Stimulated activated CD8-positive, alpha-beta memory T cell treated with anti-CD3 and anti-CD28 coated beads, Interleukin-15, amount 100 ng/mL, for 1 hour (primary cell): Measurements from ENCODE around the gene DNASE1L2.

Experiments used
- DNase-seq: peaks from one replicate; pipeline ENCODE4 v3.0.0-alpha.2; 2020; ENCODE audit warnings: low read depth

The DNASE1L2 gene

DNA sequence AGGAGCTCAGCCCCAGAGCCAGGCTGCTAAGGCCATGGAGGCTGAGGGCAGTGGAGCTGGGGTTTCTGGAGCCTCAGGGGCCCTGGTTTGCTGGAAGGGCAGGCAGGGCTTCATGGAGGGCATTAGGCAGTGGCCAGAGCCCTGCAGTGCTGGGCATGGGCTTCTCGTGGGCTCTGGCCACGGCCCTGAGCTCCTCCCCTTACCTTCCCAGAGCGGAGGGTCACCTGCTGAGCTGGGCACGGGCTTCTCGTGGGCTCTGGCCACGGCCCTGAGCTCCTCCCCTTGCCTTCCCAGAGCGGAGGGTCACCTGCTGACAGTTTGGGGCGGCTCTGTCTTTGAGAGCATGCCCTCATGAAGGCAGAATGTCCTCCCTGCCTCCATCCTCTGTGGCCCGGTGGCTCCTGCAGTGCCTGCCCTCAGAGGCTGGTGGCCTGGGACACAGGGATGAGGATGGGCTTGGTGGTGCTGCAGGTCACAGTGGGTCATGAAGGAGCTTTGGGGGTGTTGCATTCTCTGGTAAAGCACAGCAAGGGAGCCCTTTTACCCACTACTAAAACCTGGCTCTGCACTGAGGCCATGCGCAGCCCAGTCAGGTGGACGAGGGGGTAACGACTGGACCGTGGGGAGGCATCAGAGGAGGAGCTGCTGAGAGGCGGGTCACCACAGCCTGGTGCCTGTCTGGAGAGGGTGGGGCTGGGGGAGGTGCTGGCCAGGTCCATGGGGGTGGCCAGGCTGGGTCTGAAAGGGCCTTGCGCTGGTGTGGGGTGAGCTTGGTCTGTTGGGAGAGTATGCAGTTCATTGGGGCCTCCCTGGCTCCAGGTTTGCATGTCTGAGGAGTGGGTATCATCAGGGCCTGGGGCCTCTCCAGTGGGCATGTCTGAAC lies 34.6 kb downstream of the DNASE1L2 start:
- DNase-seq: no peak

DNA sequence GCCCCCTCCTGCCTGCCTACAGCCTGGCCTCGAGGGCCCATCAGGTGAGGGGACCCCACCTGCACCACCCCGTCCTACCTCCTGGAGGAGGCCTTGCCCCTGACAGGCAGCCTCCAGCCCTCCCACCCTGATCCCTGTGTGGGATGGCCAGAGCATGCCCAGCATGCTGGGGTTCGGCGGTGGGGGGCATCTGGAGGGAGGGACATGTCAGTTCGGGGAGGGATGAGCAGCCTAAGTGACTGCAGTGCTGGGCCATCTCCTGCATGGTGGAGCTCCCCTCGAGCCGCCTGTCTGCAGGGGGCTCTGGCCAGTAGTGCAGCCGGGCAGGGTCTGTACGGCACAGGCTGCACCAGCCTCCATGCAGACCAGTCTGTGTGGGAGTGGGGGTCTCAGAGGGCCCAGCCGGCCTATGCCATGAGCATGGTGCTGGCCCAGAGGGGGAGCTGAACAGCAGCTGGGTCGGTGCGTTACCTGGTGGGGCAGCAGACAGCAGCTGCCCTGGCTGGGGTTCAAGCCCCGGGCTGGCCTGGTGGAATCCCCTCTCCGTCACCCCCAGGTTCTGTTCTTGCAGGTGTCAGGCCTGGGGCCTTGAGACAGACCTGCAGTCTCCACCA lies 35.7 kb downstream of the DNASE1L2 start:
- DNase-seq: no peak

DNA sequence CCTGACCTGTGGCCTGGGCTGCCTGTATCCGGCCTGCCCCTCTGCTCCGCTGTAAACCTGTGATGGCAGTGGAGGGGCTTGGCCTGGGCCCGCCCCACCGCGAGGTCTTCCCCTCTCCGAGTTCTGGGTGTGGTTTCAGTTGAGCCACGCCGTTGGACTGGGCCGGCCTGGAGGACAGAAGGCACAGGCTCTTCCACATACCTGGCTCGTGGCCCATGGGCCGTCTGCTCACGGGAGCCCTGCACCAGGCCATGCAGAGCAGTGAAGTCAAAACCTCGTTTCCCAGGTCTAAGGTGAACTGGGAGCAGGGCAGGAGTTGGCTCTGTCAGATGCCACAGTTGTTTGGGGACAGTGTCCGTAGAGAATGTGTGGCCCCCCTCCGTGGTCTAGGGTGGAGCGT lies 37.2 kb downstream of the DNASE1L2 start:
- no peak for DNase-seq

DNA sequence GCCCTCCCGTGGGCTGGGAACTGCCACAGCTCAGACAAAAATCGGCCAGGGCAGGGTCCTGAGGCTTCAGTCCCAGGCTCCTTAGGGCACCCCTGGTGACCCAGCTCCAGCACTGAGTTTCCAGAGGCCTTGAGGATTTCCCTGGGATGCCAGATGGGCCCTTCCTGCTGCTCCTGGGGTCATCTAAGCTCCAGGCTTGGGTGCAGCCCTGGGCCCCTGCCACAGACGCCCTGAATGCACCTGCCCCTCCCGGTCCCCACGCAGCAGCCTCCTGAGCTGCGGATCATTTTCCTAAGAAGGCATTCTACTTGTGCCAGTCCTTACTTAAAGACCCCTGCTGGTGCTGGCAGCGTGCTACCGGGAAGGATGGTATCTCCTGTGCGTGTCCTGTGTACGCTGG lies 37.7 kb downstream of the DNASE1L2 start:
- DNase-seq: no peak

DNA sequence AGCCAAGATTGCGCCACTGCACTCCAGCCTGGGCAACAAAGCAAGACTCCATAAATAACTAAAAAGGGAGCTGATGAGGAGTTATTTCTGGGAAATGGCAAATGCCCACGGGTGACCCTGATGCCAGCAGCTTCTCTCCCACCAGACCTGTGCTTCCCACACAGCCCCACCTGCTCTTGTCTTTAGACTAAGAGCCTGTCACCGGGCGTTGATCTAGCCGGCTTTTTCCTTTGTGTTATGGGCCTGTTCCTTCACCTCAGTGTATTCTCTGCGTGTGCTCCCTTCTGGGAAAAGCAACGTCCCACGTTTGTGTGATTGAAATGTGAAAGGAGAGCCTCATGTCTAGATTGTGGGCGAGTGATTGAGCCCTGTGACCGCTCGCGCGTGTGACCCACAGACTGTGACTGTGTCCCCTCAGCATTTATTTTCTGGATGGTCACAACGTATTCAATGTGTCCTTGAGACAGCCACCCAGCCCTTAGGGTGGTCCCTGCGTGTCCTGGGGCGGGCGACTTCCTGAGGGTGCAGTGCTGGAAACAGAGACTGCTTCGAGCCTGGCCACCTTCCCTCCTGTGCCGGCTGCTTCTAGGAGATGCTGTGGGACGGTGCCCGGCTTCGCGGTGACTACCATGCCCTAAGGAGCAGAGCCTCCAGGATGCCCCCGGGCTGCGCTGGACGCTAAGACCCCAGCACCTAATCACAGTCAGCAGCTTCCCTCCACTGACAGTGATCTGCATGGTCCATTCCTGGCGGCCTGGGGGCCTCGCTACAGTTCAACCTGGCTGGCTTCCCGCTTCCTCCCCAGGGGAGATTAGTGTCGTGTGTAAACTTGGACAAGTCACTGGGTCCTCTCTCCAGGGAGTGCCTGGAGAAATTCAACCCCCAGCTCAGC lies 39.5 kb downstream of the DNASE1L2 start:
- no peak for DNase-seq

DNA sequence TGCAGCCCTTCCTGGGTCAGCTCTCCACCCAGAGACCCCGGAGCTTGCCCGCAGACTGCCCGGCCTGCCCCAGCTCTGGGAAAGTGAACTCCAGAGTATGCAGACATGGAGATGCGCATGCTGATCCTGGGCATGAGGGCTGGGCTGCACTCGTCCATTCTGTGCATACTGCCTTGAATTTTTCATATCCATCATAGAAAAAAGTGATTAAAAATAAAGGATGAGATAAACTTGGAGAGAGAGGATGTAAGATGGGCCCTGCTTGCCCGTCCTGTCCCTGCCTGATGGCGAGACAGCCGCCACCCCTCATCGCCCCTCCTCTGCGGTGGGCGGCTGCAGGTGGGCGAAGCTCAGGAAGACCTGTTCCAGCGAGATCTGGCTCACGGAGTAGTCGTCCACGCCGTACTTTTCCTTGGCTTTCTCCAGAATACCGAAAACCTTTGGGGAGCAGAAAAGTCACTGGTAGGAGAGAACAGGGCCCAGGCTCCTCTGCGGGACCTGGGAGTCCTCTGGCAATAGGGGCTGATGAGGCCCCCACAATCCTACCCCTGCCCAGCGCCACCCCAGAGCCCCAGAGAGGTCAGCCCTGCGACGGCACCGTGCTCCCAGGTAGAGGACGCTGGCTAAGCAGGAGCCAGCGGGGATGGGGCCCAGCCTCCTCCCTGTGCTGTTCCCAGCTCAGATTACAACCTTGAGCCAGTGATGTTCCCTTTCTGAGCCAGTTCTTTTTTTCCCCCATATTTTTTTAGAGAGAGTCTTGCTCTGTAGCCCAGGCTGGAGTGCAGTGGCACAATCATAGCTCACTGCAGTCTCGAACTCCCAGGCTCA lies 40.3 kb downstream of the DNASE1L2 start:
- DNase-seq: no peak

DNA sequence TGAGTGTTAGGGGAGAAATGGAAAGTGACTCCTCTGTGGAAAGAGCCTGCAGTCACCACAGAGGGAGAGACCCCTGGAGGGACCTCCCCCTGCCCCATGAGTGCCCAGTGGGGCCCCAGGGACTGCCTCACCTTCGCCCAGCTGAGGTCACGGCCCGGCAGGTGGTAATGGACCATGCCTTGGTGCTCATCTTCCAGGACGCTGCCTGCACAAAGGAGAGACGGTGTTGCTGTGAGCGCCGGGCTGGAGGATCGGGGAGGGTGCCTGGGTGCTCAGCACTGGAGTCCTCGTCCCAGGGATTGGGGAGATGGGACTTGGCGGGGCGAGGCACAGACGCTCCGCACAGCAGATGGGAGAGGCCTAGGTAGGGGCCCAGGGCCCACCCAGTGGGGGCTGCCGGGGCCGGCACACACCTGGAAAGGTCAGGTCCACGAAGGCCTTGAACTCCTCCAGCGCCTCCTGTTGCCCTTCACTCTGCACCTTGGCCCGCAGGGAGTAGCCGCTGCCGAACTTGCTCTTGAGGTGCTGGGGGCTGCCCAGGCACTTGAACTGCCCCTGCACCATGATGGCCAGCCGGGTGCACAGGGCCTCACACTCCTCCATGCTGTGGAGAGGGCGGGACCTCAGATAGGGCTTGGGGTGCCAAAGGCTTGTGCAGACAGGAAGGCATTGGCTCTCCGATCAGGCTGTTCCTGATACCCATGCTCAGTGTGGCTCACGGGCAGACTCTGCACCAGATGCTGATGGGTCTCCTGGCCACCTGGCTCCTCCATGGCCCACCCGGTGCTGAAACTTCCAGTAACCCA lies 41.4 kb downstream of the DNASE1L2 start:
- no peak for DNase-seq

DNA sequence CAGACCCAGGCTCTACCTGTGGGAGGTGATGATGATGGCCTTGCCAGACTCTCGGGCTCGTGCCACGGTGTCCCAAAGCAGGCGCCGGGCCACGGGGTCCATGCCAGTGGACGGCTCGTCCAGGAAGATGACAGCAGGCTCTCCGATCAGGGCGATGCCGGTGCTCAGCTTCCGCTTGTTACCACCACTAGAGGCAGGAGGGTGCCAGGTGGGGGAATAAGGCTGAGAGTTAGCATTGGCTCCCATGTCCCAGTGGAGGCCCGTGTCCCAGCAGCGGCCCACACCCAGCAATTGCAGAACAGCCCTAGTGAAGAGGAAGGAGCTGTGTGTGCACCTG lies 42.0 kb downstream of the DNASE1L2 start:
- no peak for DNase-seq

DNA sequence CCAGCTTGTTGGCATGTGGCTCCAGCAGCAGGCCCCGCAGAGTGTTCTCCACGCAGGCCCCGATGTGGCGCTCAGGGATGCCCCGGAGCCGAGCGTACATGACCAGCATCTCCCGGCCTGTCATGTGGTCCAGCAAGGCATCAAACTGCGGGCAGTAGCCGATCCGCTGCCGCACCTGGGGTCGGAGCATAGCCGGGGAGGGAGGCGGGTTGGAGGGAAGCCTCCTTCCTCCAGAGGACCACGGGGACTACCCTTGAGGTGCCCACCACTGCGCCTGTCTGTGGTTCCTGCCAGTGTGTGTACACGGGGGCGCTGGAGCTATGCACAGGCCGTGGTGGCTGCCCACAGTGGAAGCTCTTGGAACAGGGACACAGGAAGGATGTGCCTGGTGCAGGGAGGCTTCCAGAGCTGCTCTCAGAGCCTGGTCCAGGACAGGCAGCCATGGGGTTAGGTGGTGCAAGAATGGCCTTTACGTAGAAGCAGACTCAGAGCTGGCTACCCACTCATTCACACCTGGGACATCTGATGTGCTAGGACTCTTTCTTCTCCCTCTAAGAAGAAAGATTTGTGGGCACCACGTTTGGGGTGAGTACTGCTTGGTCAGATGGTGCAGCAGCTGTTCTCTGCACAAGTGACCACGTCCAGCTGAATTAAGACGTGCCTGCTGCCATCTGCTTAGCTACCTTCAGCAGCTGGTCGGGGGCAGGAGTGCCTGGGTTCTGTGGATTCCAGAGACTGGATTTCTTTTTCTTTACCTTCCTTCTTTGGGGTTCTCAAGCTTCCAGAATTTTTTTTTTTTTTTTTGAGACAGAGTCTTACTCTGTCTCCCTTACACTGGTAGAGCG lies 42.9 kb downstream of the DNASE1L2 start:
- DNase-seq: no peak

DNA sequence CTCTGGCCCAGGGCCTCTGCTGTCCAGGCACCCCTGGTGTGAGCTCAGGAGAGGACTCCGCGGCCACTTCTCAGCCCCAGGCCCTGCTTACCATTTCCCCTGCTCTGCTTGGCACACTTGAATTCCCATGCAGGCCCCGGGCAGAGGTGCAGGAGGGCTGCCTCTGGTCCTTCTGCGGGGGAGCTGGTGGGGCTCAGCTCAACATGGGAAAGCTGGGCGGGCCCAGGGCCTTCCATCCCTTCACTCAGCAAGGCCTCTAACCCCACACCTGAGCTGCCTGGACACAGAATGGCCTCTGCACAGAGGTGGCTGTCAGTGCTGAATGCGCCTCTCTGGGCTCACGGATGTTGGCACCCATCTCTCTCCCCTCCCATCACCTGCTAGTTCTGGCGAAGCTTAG lies 44.2 kb downstream of the DNASE1L2 start:
- no peak for DNase-seq

DNA sequence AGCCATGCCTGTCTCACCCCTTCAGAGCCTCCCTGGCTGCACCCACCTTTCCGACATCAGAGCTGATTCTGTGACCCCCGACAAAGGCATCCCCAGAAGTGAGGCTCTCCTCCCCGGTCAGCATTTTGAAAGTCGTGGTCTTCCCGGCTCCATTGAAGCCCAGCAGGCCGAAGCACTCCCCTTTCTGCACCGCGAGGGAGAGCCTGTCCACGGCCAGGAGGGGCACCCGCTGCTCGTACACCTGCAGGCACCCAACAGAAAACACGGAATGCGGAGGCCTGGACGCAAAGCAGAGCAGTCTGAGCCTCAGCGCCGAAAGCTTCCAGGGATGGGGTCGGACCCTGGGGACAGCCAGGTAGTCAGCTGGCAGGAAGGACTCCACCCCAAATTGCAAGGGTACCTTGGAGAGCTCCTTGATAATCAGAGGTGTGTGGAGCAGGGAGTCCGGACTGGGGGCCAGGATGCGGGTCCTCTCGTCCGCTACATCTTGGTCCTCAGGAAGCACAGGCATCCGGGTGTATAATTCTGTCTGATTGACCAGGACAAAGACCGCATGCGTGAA lies 44.8 kb downstream of the DNASE1L2 start:
- no peak for DNase-seq

DNA sequence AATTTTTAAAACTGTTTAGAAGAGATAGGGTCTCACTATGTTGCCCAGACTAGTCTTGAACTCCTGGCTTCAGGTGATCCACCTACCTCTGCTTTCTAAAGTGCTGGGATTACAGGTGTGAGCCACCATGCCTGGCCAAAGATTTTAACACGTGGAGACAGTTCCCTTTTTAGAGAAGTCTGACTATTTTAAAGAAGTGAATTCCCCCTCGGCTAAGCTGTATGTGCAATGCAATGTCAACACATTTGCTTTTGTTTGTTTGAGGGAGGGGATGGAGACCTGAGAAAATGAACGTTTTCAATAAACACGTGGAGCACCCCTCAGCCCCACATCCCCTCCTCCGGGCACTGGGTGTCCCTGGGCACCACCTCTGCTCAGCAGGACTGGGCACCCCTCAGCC lies 46.0 kb downstream of the DNASE1L2 start:
- DNase-seq: no peak

DNA sequence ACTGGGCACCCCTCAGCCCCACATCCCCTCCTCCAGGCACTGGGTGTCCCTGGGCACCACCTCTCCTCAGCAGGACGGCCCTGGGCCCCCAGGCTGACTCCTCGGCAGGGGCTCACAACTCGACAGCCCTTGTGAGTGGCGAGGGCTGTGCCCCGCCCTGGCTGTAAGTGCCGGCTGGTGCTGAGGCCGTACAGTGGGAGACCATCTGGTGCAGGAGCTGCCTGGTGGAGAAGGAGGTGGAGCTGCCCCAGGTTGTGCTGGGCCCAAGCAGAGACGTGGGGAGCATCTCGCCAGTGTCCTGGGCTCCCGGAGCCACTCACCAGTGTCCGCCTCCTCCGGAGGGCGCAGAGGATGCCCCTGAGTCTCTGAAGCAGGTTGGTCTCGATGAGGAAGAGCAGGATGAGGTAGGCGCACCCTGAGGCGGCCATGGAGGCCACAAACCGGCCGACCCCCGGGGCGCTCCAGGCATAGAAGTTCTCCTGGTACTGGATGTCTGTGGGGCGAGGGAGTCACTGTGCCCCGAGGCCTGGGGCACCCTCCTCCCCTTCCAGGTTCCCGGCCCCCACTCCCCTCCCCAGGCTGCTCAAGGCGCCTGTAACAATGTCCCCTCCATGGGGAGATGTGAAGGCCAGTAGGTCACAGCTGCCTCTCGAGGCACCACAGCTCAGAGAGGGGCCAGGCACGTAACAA lies 46.8 kb downstream of the DNASE1L2 start:
- no peak for DNase-seq

DNA sequence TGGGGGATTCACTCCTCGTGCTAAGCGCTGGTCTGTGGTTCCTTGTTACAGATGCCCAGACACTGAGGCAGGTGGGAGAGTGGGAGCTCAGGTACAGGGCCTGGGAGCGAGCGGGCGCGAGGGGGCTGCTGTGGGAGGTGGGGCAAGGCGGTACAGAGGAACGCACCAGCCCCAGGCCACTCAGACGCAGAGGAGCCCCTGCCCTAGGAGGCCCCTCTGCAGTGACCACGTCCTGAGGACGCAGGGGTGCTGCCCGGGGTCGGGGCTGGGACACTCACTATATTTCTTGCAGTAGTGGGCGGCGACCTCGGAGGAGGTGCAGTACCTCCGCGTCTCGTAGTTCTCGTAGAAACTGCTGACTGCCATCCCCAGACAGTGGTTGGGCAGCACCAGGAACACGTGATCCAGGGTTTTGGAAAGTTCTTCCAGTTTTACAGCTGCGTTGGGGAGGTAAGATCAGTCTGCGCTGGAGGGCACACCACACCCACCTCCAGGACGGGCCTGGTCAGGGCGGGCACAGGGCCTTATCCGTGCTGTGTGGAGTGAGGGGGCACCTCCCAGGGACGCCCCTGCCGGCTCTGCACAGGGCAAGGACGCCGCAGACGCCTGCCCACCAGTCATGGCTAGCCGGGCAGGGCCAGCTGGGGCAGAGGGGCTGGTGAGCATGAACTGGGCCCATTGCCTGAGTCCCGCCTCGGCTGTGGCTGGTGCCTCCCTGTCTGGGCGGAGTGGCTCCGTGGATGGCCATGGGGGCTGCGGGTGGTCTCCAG lies 47.9 kb downstream of the DNASE1L2 start:
- DNase-seq: no peak

DNA sequence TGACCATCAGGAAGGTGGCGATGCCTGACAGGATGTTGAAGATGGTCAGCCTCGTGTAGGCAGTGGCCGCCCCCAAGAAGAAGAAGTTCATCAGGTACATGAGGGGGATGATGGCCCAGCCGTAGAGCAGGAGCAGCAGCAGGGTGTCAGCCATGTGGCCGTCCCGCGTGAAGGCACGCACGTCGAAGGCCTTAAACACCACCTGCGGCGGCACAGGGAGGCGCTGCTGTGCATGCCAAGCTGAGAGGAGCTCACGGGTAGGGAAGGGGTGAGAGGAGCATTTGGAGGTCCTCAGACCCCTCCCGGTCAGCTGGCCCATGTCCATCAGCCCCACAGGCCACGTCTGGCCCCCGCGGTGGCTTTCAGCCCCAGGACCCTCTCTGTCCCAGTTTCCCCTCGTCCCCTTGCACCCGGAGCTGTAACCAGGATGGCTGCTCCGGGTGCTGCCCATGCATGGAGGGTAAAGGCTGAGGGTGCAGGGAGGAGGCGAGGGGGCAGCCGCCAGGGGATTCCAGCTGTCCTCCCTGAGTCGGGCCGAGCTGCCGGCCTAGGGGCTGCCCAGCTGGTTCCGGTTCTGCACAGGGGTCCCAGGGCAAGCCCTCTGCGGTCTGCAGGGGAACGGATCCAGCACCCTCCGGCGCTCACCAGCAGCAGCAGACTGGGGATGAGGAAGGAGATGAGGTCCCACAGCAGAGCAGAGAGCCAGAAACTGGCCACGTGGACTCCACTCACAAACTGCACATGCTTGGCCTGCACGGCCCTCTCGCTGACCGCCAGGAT lies 48.7 kb downstream of the DNASE1L2 start:
- DNase-seq: no peak

DNA sequence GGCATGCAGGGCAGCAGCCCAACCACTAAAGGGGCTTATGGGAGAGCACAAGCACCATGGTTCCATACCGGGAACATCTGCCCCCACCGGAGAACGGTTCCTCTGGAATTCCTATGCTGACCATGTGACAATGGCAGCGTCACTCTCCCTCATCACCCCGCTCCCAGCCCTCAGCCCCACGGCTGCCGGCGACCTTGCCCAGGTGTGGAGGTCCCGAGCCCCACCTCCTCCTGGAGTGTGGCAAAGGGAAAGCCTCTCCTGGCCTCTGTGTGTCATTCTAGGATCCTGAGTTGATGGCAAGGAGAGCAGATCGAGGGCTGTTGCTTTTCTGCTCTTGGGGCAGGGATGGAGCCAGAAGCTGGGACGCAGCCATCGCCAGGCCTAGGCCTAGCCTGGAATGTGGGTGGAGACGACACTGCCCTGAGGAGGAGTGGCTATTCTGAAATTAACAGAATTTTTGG lies 49.5 kb downstream of the DNASE1L2 start:
- DNase-seq: no peak

DNA sequence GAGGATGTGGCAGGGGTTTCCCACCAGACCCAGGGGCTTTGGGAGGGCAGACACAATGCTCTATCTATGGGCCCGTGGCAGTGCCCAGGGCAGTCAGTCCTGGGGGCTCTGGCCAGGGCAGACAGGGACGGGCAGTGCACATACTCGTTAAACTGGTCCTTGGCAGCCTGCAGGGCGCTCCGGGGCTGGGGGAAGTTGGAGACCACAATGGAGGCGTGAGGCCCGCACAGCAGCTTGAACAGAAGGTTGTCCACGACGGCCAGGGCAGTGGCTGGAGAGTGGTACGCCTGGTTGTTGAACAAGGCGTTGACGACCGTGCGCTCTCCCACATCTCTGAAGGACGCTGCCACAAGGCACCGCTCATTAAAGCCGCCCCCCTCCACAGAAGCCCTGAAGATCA lies 50.3 kb downstream of the DNASE1L2 start:
- DNase-seq: no peak
